ENCODE results near the gene HSPB2. TPM values are rescaled to one million over a fixed set of nuclear protein-coding genes. Genes with fewer than 3 reads are reported as not detected.

Gene HSPB2
- 36.5 TPM for total RNA-seq
- long read RNA-seq, transcript HSPB2-201 (2 exons, 1,335 nt) = major isoform, 78 of 80 reads
- long read RNA-seq, partial matches to known transcripts = 0 of 80 reads
- long read RNA-seq, other reads (novel, unspliced or antisense) = 2 of 80 reads

GRCh38 chr11:111912535-111912934 is at the start of gene HSPB2:
HSPB2 (plus strand) TSS chr11:111912734; CDS start chr11:111912830, 96 bp downstream.
- Histone ChIP-seq H3K4me1 (peaks cover 56% of the 10 kb centered on the region), H3K27me3 (ENCODE audit: low read depth) (peaks cover 15% of the 10 kb centered on the region), H3K36me3 (peaks cover 22% of the 10 kb centered on the region), H3K4me3 (peak within 1 kb of the TSS; percentile 77), H3K9me3 (replicated peaks) (no peaks in the 10 kb centered on the region), H3K27ac (replicated peaks) (peak within 1 kb of the TSS; percentile 99)
- no peak for TF ChIP-seq CTCF (IDR thresholded peaks at IDR 0.05; ENCODE audit: borderline replicate concordance)
- peak; percentile 55 for DNase-seq
- intact Hi-C loops (cut with micrococcal nuclease) = no loop called here

GRCh38 chr11:111870113-111870512 is 42.4 kb upstream of the HSPB2 start:
- Histone ChIP-seq H3K36me3 (peaks cover 42% of the 10 kb centered on the region), H3K27me3 (ENCODE audit: low read depth) (no peaks in the 10 kb centered on the region), H3K27ac (replicated peaks) (no peak overlapping the region), H3K4me1 (peaks cover 27% of the 10 kb centered on the region), H3K9me3 (replicated peaks) (no peaks in the 10 kb centered on the region), H3K4me3 (peak overlapping the region; percentile 88)
- intact Hi-C loops (cut with micrococcal nuclease) = no loop called here
- no peak for DNase-seq
- TF ChIP-seq CTCF (IDR thresholded peaks at IDR 0.05; ENCODE audit: borderline replicate concordance) = no peak

DNA sequence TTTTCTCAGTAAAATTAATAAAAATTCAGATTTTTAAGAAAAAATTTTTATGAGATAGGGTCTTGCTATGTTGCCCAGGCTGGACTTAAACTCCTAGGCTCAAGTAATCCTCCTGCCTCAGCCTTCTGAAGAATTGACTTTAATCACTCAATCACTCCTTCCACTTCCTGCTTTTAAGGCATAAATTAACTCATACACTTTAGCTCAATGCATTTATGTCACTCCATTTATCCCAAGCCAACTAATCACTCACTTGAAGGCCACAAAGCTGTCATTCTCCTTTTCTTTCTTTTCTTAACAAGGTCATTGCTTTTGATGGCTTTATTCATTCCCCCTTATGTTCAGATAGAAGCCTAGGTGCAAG is 42.0 kb upstream of the HSPB2 start:
- peaks cover 41% of the 10 kb centered on the region for H3K36me3 ChIP-seq
- no peak for TF ChIP-seq CTCF (IDR thresholded peaks at IDR 0.05; ENCODE audit: borderline replicate concordance)
- DNase-seq = no peak
- H3K4me1 ChIP-seq = peaks cover 27% of the 10 kb centered on the region
- no peaks in the 10 kb centered on the region for H3K9me3 ChIP-seq (replicated peaks)
- intact Hi-C loops (cut with micrococcal nuclease) = no loop called here
- H3K27ac ChIP-seq (replicated peaks) = peak overlapping the region; percentile 96
- peak overlapping the region; percentile 88 for H3K4me3 ChIP-seq
- no peaks in the 10 kb centered on the region for H3K27me3 ChIP-seq (ENCODE audit: low read depth)

DNA sequence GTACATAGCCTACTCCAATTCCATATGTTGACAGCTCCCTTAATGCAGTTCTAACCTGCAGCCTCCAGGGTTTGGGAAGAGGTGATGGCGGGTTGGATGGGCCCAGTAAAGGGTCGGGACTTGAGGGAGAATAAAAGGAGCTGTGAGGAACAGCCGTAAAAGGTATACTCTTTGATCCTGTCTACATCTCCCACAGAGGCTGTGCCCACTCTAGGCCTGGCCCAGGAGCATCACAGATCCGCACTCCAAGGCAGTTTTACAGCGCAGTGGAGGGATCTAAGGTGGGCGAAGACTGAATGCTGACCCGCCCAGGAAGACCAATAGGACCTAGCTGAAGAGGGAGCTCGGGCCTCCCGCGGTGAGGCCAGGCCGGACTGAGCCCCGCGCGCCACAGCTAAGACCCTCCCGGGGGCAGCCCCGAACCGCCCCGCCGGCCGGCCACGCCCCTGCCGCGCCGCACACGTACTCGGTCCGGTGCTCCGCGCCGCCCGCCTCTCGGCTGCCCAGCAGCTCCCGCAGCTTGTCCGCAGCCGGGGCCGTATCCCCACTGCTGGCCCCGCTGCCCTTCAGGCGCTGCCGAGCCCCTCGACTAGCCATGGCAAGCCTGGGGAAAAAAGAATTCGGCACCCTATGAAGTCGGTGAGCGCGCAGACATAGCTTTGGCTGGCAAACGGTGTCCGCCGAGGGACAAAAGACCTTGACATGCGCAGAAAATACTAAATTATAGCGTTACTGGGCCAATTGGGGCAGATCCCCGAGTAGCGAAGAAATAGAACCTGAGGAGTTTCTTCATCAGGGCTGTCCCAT is 41.4 kb upstream of the HSPB2 start, which contains the start of gene ALG9:
TSS of gene ALG9 (minus strand) at position 696 of the 807 bp plus-strand sequence. CDS start at position 597, 99 bp downstream.
- Histone ChIP-seq H3K27me3 (ENCODE audit: low read depth) (no peaks in the 10 kb centered on the region), H3K9me3 (replicated peaks) (no peaks in the 10 kb centered on the region), H3K27ac (replicated peaks) (peak within 1 kb of the TSS; percentile 96), H3K4me3 (peak within 1 kb of the TSS; percentile 88), H3K36me3 (peaks cover 40% of the 10 kb centered on the region), H3K4me1 (peaks cover 27% of the 10 kb centered on the region)
- peak; percentile 87 for DNase-seq
- intact Hi-C loops (cut with micrococcal nuclease) = no loop called here
- TF ChIP-seq CTCF (IDR thresholded peaks at IDR 0.05; ENCODE audit: borderline replicate concordance) = peak; percentile 33

DNA sequence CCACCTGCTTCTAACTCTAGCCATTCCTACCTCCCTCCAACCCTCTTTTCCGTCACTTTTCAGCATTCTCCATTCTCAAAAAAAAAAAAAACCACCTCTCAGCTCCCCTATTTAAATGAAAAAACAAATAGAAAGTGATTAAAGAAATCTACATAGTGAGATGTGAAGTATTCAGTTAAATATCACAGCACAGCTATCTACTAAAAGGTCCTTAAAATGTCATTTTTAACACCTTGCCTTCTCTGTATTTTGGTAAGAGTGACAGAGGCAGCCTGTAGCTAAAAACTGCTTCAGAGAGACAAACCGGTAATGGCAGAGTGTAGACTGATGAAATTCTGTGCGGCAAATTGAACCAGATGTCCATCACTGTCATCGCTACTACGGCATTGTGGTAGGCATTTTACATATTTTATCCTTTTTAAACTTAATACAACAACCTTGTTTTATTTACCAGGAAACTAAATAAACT is 40.8 kb upstream of the HSPB2 start:
- peaks cover 27% of the 10 kb centered on the region for H3K4me1 ChIP-seq
- peaks cover 36% of the 10 kb centered on the region for H3K36me3 ChIP-seq
- TF ChIP-seq CTCF (IDR thresholded peaks at IDR 0.05; ENCODE audit: borderline replicate concordance) = no peak
- no peak for DNase-seq
- H3K4me3 ChIP-seq = peak overlapping the region; percentile 88
- no peaks in the 10 kb centered on the region for H3K9me3 ChIP-seq (replicated peaks)
- intact Hi-C loops (cut with micrococcal nuclease) = no loop called here
- H3K27ac ChIP-seq (replicated peaks) = peak overlapping the region; percentile 96
- H3K27me3 ChIP-seq (ENCODE audit: low read depth) = no peaks in the 10 kb centered on the region

All from left ventricle myocardium inferior (tissue), 1 donor.